HCT116 (cell line): ENCODE measurements around the gene MACROD1. TPM values are rescaled to one million over a fixed set of nuclear protein-coding genes. Genes with fewer than 3 reads are reported as not detected.

Experiments
- ATAC-seq: fragments of 200-7000 bp; cut with Tn5 transposase; 2 replicates; pipeline ENCODE4 v1.9.1; 2020; ENCODE audit warnings: mild to moderate bottlenecking, moderate library complexity
- BruUV-seq: library from RNA; stranded (reverse); fragments of 400-500 nt; replicated peaks from 2 replicates; lab custom pipeline; 2021; lab: Mats Ljungman, UMichigan
- CTCF ChIA-PET: fragments of 300-600 bp; sonication (Branson Sonifier 250); formaldehyde crosslinking; loops from one replicate; lab custom pipeline; 2021; ENCODE audit warnings: antibody characterized with exemption; lab: Charles Lee
- POLR2A ChIA-PET: fragments of 300-600, 350-600 bp; sonication (Branson Sonifier 250); formaldehyde crosslinking; loops from one replicate; lab custom pipeline; 2021; ENCODE audit warnings: antibody characterized with exemption; lab: Charles Lee
- RAD21 ChIA-PET, 2 experiments: fragments of 300-600 bp; sonication (Branson Sonifier 250); formaldehyde crosslinking; loops; one replicate each; lab custom pipeline; 2023; ENCODE audit warnings: low total read pairs in 2 of 2; ENCODE audit not compliant: uncharacterized antibody in 2 of 2, unreplicated experiment in 2 of 2, low non-redundant PET in 1 of 2; lab: Charles Lee
- DNase-seq: peaks from one replicate; pipeline ENCODE4 v3.0.0-alpha.2; 2010; ENCODE audit warnings: low read depth, low spot score
- H2AFZ ChIP-seq: fragments of 200-600 bp; shearing (Covaris generic), sonication (generic); 2 replicates; pipeline ENCODE4 v1.6.1; 2017; ENCODE audit warnings: low read depth, mixed run types, mixed read lengths, antibody characterized with exemption, low read length; ENCODE audit not compliant: poor library complexity, severe bottlenecking
- H3K27ac ChIP-seq: 2 replicates; pipeline ENCODE4 v1.5.1; 2012; ENCODE audit warnings: low read depth, low read length
- H3K27me3 ChIP-seq: fragments of 200-600 bp; sonication (generic); 2 replicates; pipeline ENCODE4 v1.6.1; 2016; ENCODE audit warnings: mixed run types, low read length, mixed read lengths; ENCODE audit not compliant: insufficient read depth
- H3K36me3 ChIP-seq, 2 experiments: fragments of 200-500 bp in 1 of 2; fragments of 200-600 bp in 1 of 2; sonication (Bioruptor generic) in 1 of 2; sonication (generic) in 1 of 2; 2 replicates each; pipeline versions ENCODE4 v1.5.1 to v1.6.1; 2014 to 2016; ENCODE audit warnings: low read length in 2 of 2, inconsistent platforms in 1 of 2, mixed read lengths in 1 of 2, mixed run types in 1 of 2; ENCODE audit not compliant: insufficient read depth in 2 of 2, control insufficient read depth in 1 of 2
- H3K4me1 ChIP-seq, 2 experiments: fragments of 200-600 bp in 1 of 2; sonication (generic) in 1 of 2; 2 replicates each; pipeline versions ENCODE4 v1.5.1 to v1.6.1; 2012 to 2017; ENCODE audit warnings: low read length in 2 of 2, inconsistent platforms in 1 of 2, mild to moderate bottlenecking in 1 of 2, mixed read lengths in 1 of 2, mixed run types in 1 of 2, moderate library complexity in 1 of 2; ENCODE audit not compliant: insufficient read depth in 2 of 2, control insufficient read depth in 1 of 2
- H3K4me2 ChIP-seq: fragments of 200-600 bp; sonication (generic); 2 replicates; pipeline ENCODE4 v1.6.1; 2017; ENCODE audit warnings: mixed run types, low read length, mixed read lengths
- H3K4me3 ChIP-seq, 2 experiments: fragments of 200-600 bp in 1 of 2; sonication (generic) in 1 of 2; replicated peaks in 1 of 2; 2 replicates each; pipeline ENCODE4 v1.5.1; 2011 to 2016; ENCODE audit warnings: low read length in 2 of 2, control low read depth in 1 of 2, low read depth in 1 of 2, mild to moderate bottlenecking in 1 of 2, mixed read lengths in 1 of 2, mixed run types in 1 of 2
- H3K79me2 ChIP-seq: fragments of 200-600 bp; sonication (generic); 2 replicates; pipeline ENCODE4 v1.6.1; 2017; ENCODE audit warnings: mild to moderate bottlenecking, mixed run types, low read length, moderate library complexity, mixed read lengths; ENCODE audit not compliant: insufficient read depth
- H3K9ac ChIP-seq: fragments of 200-600 bp; sonication (generic); 2 replicates; pipeline ENCODE4 v1.6.1; 2016; ENCODE audit warnings: low read length, mixed read lengths
- H3K9me2 ChIP-seq: fragments of 200-600 bp; sonication (generic), shearing (Covaris generic); 2 replicates; pipeline ENCODE4 v1.6.1; 2017; ENCODE audit warnings: mixed run types, mild to moderate bottlenecking, moderate library complexity; ENCODE audit not compliant: insufficient read depth
- H3K9me3 ChIP-seq, 2 experiments: fragments of 200-500 bp in 1 of 2; fragments of 200-600 bp in 1 of 2; sonication (Bioruptor generic) in 1 of 2; sonication (generic) in 1 of 2; 2 replicates each; pipeline ENCODE4 v1.6.1; 2014 to 2017; ENCODE audit warnings: low read length in 2 of 2, mixed read lengths in 2 of 2, inconsistent platforms in 1 of 2, low read depth in 1 of 2, mild to moderate bottlenecking in 1 of 2, mixed run types in 1 of 2, moderate library complexity in 1 of 2; ENCODE audit not compliant: control insufficient read depth in 1 of 2, insufficient read depth in 1 of 2
- H4K20me1 ChIP-seq: fragments of 200-600 bp; sonication (generic), shearing (Covaris generic); 2 replicates; pipeline ENCODE4 v1.6.1; 2017; ENCODE audit warnings: mixed run types, mild to moderate bottlenecking, moderate library complexity; ENCODE audit not compliant: insufficient read depth
- CEBPB ChIP-seq: IDR thresholded peaks from 2 replicates; pipeline ENCODE4 v1.6.1; 2012; ENCODE audit warnings: low read depth
- EGR1 ChIP-seq: IDR thresholded peaks from 2 replicates; pipeline ENCODE4 v1.6.1; 2012; ENCODE audit warnings: low read depth
- ELF1 ChIP-seq: IDR thresholded peaks from 2 replicates; pipeline ENCODE4 v1.6.1; 2012; ENCODE audit warnings: low read depth, borderline replicate concordance
- EZH2phosphoT487 ChIP-seq: fragments of 200-600 bp; IDR thresholded peaks from 2 replicates; pipeline ENCODE4 v1.6.1; 2018; ENCODE audit warnings: antibody characterized with exemption, borderline replicate concordance
- MAX ChIP-seq: IDR thresholded peaks from 2 replicates; pipeline ENCODE4 v1.6.1; 2012
- POLR2A ChIP-seq: IDR thresholded peaks from 2 replicates; pipeline ENCODE4 v1.7.0; 2011; ENCODE audit warnings: borderline replicate concordance; ENCODE audit not compliant: insufficient read depth, insufficient read length; ENCODE audit errors: extremely low read depth
- RAD21 ChIP-seq: IDR thresholded peaks from 2 replicates; pipeline ENCODE4 v1.6.1; 2012; ENCODE audit warnings: low read depth, mild to moderate bottlenecking
- SIN3A ChIP-seq: IDR thresholded peaks from 2 replicates; pipeline ENCODE4 v1.6.1; 2012; ENCODE audit warnings: low read depth
- SP1 ChIP-seq: IDR thresholded peaks from 2 replicates; pipeline ENCODE4 v1.6.1; 2012; ENCODE audit warnings: low read depth
- SRF ChIP-seq: IDR thresholded peaks from 2 replicates; pipeline ENCODE4 v1.6.1; 2012; ENCODE audit warnings: low read depth
- TCF7L2 ChIP-seq: IDR thresholded peaks from 2 replicates; pipeline ENCODE4 v1.7.0; 2011; ENCODE audit warnings: borderline replicate concordance, inconsistent platforms; ENCODE audit not compliant: insufficient read depth, insufficient read length; ENCODE audit errors: extremely low read depth
- YY1 ChIP-seq: IDR thresholded peaks from 2 replicates; pipeline ENCODE4 v1.6.1; 2011; ENCODE audit warnings: low read length, low read depth, moderate library complexity, mild to moderate bottlenecking; ENCODE audit not compliant: insufficient replicate concordance; ENCODE audit errors: extremely low read depth
- ZBTB33 ChIP-seq: IDR thresholded peaks from 2 replicates; pipeline ENCODE4 v1.6.1; 2011; ENCODE audit warnings: mild to moderate bottlenecking, low read length, moderate library complexity; ENCODE audit not compliant: insufficient replicate concordance; ENCODE audit errors: extremely low read depth
- ZNF274 ChIP-seq: fragments of 200-500 bp; sonication (Bioruptor generic); IDR thresholded peaks from 2 replicates; pipeline ENCODE4 v1.6.1; 2014; ENCODE audit warnings: mild to moderate bottlenecking, low read depth, low read length, inconsistent platforms
- intact Hi-C: fragments of 100-400 bp; cut with micrococcal nuclease; formaldehyde crosslinking; loops from 2 replicates; pipeline ENCODE4 v1.10.0; 2022
- total RNA-seq: library from RNA; stranded (reverse); gene quantifications from one replicate; pipeline ENCODE4 v1.2.1, GENCODE V29; 2021; ENCODE audit not compliant: unreplicated experiment

Gene MACROD1
- total RNA-seq, 1 experiment from 2014 or later, result 61.1 TPM

DNA sequence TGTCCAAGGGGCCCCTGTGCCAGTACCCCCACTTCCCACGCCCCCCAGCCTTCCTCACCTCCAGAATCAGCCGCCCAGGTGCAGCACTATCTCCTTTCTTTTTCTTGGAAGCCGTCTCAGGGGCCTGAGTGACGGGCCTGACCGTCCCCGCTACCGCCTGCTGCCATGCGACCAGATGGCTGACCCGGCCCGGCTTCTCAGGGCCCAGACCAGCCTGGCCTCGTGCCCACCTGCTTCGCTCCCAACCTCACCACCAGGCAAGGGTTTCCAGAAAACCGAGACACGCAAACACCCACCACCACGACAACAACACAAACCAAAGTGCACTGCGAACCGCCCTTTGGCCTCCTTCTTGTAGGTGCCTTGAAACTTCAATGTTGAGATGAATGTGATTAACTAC lies 39.1 kb downstream of the MACROD1 start:
- POLR2A ChIA-PET, result no interaction called here
- no peaks in the 10 kb centered on the region for H3K27me3 ChIP-seq

More for the DNA sequence above, 39.1 kb downstream of the MACROD1 start:
- intact Hi-C loops, result no loop called here
- RAD21 ChIA-PET, result no interaction called here
- Histone ChIP-seq H3K9me2 (no peaks in the 10 kb centered on the region), H3K4me2 (no peak overlapping the region), H3K27ac (no peak overlapping the region), H2AFZ (no peak overlapping the region), H3K4me1 (no peaks in the 10 kb centered on the region), H3K9ac (no peak overlapping the region), H3K9me3 (no peaks in the 10 kb centered on the region), H3K36me3 (no peaks in the 10 kb centered on the region), H4K20me1 (no peaks in the 10 kb centered on the region), H3K4me3 (no peak overlapping the region), H3K79me2 (no peaks in the 10 kb centered on the region)
- DNase-seq (no peak), ATAC-seq (no peak)
- no TSS peak for BruUV-seq
- TF ChIP-seq ZNF274 (no peak), ZBTB33 (no peak), TCF7L2 (no peak), ELF1 (no peak), SP1 (no peak), EGR1 (no peak), SIN3A (no peak), MAX (no peak), YY1 (no peak), EZH2phosphoT487 (no peak), CEBPB (no peak), RAD21 (no peak), SRF (no peak), POLR2A (no peak)
- CTCF ChIA-PET, result no interaction called here
